ENCODE data around the gene TACC2.

TACC2 gene

DNA sequence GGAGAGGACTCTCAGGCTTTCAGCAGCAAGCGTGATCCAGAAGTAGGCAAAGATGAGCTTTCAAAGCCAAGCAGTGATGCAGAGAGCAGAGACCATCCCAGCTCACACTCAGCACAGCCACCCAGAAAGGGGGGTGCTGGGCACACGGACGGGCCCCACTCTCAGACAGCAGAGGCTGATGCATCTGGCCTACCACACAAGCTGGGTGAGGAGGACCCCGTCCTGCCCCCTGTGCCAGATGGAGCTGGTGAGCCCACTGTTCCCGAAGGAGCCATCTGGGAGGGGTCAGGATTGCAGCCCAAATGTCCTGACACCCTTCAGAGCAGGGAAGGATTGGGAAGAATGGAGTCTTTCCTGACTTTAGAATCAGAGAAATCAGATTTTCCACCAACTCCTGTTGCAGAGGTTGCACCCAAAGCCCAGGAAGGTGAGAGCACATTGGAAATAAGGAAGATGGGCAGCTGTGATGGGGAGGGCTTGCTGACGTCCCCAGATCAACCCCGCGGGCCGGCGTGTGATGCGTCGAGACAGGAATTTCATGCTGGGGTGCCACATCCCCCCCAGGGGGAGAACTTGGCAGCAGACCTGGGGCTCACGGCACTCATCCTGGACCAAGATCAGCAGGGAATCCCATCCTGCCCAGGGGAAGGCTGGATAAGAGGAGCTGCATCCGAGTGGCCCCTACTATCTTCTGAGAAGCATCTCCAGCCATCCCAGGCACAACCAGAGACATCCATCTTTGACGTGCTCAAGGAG, 95.5 kb downstream of the TACC2 start:
- no peak overlapping the region for H2AFZ ChIP-seq (ENCODE audit: low read depth, low read length)
- no peak overlapping the region for H2BK120ac ChIP-seq (ENCODE audit: low read depth, low read length)
- no peaks in the 10 kb centered on the region for H3K79me1 ChIP-seq (replicated peaks; ENCODE audit: low read length, poor library complexity, severe bottlenecking)
- H3K18ac ChIP-seq (ENCODE audit: low read depth in 1 of 2, low read length in 2 of 2), result no peak overlapping the region
- H3K4me1 ChIP-seq (ENCODE audit: control insufficient read depth, insufficient read depth, low read depth, low read length), result no peaks in the 10 kb centered on the region
- H2BK15ac ChIP-seq (ENCODE audit: low read depth, poor library complexity, severe bottlenecking), result no peak overlapping the region
- no peak overlapping the region for H3K27ac ChIP-seq (ENCODE audit: low read length, poor library complexity, severe bottlenecking)
- H3K23ac ChIP-seq (ENCODE audit: low read length in 2 of 2), result no peak overlapping the region
- H3K4me2 ChIP-seq (ENCODE audit: low read length, poor library complexity, severe bottlenecking), result no peak overlapping the region
- WGBS, result 83% methylated on average over 15 of the region's 15 CpGs
- no peak overlapping the region for H3K9ac ChIP-seq (ENCODE audit: low read length)
- H3K4ac ChIP-seq (ENCODE audit: low read depth in 1 of 2, low read length in 2 of 2), result no peak overlapping the region
- H3K27me3 ChIP-seq (ENCODE audit: control insufficient read depth in 1 of 2, insufficient read depth in 1 of 2, low read length in 2 of 2), result peaks cover 52 to 61% of the 10 kb centered on the region in 2 experiments
- H3K9me3 ChIP-seq (ENCODE audit: control insufficient read depth, low read length), result no peaks in the 10 kb centered on the region
- H3K4me3 ChIP-seq (ENCODE audit: insufficient read depth in 1 of 2, low read depth in 1 of 2, low read length in 2 of 2), result no peak overlapping the region
- H3K14ac ChIP-seq (ENCODE audit: low read length in 2 of 2), result no peak overlapping the region
- H4K8ac ChIP-seq (ENCODE audit: low read length), result no peak overlapping the region
- H4K91ac ChIP-seq (ENCODE audit: low read length), result no peak overlapping the region
- no peaks in the 10 kb centered on the region for H3K36me3 ChIP-seq (ENCODE audit: control insufficient read depth in 1 of 2, insufficient read depth in 2 of 2, low read depth in 1 of 2, low read length in 2 of 2)
- no peak overlapping the region for H2BK5ac ChIP-seq (ENCODE audit: low read depth, low read length, poor library complexity, severe bottlenecking)
- no peak for DNase-seq
- no peak overlapping the region for H2BK12ac ChIP-seq (ENCODE audit: low read length in 2 of 2)
- H2AK5ac ChIP-seq (ENCODE audit: low read length, severe bottlenecking), result no peak overlapping the region

DNA sequence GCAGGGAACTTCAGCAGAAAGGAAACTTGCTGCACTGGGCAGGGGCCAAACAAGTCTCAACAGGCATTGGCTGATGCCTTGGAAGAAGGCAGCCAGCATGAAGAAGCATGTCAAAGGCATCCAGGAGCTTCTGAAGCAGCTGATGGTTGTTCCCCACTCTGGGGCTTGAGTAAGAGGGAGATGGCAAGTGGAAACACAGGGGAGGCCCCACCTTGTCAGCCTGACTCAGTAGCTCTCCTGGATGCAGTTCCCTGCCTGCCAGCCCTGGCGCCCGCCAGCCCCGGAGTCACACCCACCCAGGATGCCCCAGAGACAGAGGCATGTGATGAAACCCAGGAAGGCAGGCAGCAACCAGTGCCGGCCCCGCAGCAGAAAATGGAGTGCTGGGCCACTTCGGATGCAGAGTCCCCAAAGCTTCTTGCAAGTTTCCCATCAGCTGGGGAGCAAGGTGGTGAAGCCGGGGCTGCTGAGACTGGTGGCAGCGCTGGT, 96.5 kb downstream of the TACC2 start:
- Histone ChIP-seq H3K4me2 (ENCODE audit: low read length, poor library complexity, severe bottlenecking) (no peak overlapping the region), H3K14ac (ENCODE audit: low read length in 2 of 2) (no peak overlapping the region), H3K4me3 (ENCODE audit: insufficient read depth in 1 of 2, low read depth in 1 of 2, low read length in 2 of 2) (no peak overlapping the region), H3K27me3 (ENCODE audit: control insufficient read depth in 1 of 2, insufficient read depth in 1 of 2, low read length in 2 of 2) (peaks cover 52 to 64% of the 10 kb centered on the region in 2 experiments), H4K91ac (ENCODE audit: low read length) (no peak overlapping the region), H3K18ac (ENCODE audit: low read depth in 1 of 2, low read length in 2 of 2) (no peak overlapping the region), H2BK15ac (ENCODE audit: low read depth, poor library complexity, severe bottlenecking) (no peak overlapping the region), H2AK5ac (ENCODE audit: low read length, severe bottlenecking) (no peak overlapping the region), H4K8ac (ENCODE audit: low read length) (no peak overlapping the region), H2AFZ (ENCODE audit: low read depth, low read length) (no peak overlapping the region), H3K23ac (ENCODE audit: low read length in 2 of 2) (no peak overlapping the region), H3K4ac (ENCODE audit: low read depth in 1 of 2, low read length in 2 of 2) (no peak overlapping the region), H3K4me1 (ENCODE audit: control insufficient read depth, insufficient read depth, low read depth, low read length) (no peaks in the 10 kb centered on the region), H2BK5ac (ENCODE audit: low read depth, low read length, poor library complexity, severe bottlenecking) (no peak overlapping the region), H3K79me1 (replicated peaks; ENCODE audit: low read length, poor library complexity, severe bottlenecking) (no peaks in the 10 kb centered on the region), H2BK120ac (ENCODE audit: low read depth, low read length) (no peak overlapping the region), H2BK12ac (ENCODE audit: low read length in 2 of 2) (no peak overlapping the region), H3K9me3 (ENCODE audit: control insufficient read depth, low read length) (no peaks in the 10 kb centered on the region), H3K9ac (ENCODE audit: low read length) (no peak overlapping the region), H3K27ac (ENCODE audit: low read length, poor library complexity, severe bottlenecking) (no peak overlapping the region), H3K36me3 (ENCODE audit: control insufficient read depth in 1 of 2, insufficient read depth in 2 of 2, low read depth in 1 of 2, low read length in 2 of 2) (no peaks in the 10 kb centered on the region)
- DNase-seq, result no peak
- 90% methylated on average over 8 of the region's 8 CpGs for WGBS

DNA sequence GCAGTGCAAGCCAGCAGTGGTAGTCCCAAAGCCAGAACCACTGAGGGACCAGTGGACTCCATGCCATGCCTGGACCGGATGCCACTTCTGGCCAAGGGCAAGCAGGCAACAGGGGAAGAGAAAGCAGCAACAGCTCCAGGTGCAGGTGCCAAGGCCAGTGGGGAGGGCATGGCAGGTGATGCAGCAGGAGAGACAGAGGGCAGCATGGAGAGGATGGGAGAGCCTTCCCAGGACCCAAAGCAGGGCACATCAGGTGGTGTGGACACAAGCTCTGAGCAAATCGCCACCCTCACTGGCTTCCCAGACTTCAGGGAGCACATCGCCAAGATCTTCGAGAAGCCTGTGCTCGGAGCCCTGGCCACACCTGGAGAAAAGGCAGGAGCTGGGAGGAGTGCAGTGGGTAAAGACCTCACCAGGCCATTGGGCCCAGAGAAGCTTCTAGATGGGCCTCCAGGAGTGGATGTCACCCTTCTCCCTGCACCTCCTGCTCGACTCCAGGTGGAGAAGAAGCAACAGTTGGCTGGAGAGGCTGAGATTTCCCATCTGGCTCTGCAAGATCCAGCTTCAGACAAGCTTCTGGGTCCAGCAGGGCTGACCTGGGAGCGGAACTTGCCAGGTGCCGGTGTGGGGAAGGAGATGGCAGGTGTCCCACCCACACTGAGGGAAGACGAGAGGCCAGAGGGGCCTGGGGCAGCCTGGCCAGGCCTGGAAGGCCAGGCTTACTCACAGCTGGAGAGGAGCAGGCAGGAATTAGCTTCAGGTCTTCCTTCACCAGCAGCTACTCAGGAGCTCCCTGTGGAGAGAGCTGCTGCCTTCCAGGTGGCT, 97.7 kb downstream of the TACC2 start:
- H3K27me3 ChIP-seq (ENCODE audit: control insufficient read depth in 1 of 2, insufficient read depth in 1 of 2, low read length in 2 of 2), result peaks cover 55 to 71% of the 10 kb centered on the region in 2 experiments
- H3K36me3 ChIP-seq (ENCODE audit: control insufficient read depth in 1 of 2, insufficient read depth in 2 of 2, low read depth in 1 of 2, low read length in 2 of 2), result no peaks in the 10 kb centered on the region
- no peak overlapping the region for H2AFZ ChIP-seq (ENCODE audit: low read depth, low read length)
- H2BK5ac ChIP-seq (ENCODE audit: low read depth, low read length, poor library complexity, severe bottlenecking), result no peak overlapping the region
- no peaks in the 10 kb centered on the region for H3K9me3 ChIP-seq (ENCODE audit: control insufficient read depth, low read length)
- DNase-seq, result no peak
- H2BK12ac ChIP-seq (ENCODE audit: low read length in 2 of 2), result no peak overlapping the region
- no peak overlapping the region for H3K27ac ChIP-seq (ENCODE audit: low read length, poor library complexity, severe bottlenecking)
- peak overlapping the region in 1 of 2 experiments; percentile 61 for H3K14ac ChIP-seq (ENCODE audit: low read length in 2 of 2)
- no peak overlapping the region for H3K4me3 ChIP-seq (ENCODE audit: insufficient read depth in 1 of 2, low read depth in 1 of 2, low read length in 2 of 2)
- no peak overlapping the region for H3K4ac ChIP-seq (ENCODE audit: low read depth in 1 of 2, low read length in 2 of 2)
- no peak overlapping the region for H2BK120ac ChIP-seq (ENCODE audit: low read depth, low read length)
- H3K79me1 ChIP-seq (replicated peaks; ENCODE audit: low read length, poor library complexity, severe bottlenecking), result no peaks in the 10 kb centered on the region
- H3K23ac ChIP-seq (ENCODE audit: low read length in 2 of 2), result no peak overlapping the region
- H3K9ac ChIP-seq (ENCODE audit: low read length), result no peak overlapping the region
- no peak overlapping the region for H2AK5ac ChIP-seq (ENCODE audit: low read length, severe bottlenecking)
- H2BK15ac ChIP-seq (ENCODE audit: low read depth, poor library complexity, severe bottlenecking), result no peak overlapping the region
- no peaks in the 10 kb centered on the region for H3K4me1 ChIP-seq (ENCODE audit: control insufficient read depth, insufficient read depth, low read depth, low read length)
- H4K91ac ChIP-seq (ENCODE audit: low read length), result no peak overlapping the region
- H3K4me2 ChIP-seq (ENCODE audit: low read length, poor library complexity, severe bottlenecking), result no peak overlapping the region
- WGBS, result 92% methylated on average over 9 of the region's 9 CpGs
- H3K18ac ChIP-seq (ENCODE audit: low read depth in 1 of 2, low read length in 2 of 2), result no peak overlapping the region
- no peak overlapping the region for H4K8ac ChIP-seq (ENCODE audit: low read length)

DNA sequence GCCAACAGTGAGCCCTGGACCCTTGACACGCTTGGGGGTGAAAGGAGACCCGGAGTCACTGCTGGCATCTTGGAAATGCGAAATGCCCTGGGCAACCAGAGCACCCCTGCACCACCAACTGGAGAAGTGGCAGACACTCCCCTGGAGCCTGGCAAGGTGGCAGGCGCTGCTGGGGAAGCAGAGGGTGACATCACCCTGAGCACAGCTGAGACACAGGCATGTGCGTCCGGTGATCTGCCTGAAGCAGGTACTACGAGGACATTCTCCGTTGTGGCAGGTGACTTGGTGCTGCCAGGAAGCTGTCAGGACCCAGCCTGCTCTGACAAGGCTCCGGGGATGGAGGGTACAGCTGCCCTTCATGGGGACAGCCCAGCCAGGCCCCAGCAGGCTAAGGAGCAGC, 98.5 kb downstream of the TACC2 start:
- H2AFZ ChIP-seq (ENCODE audit: low read depth, low read length), result no peak overlapping the region
- H2BK12ac ChIP-seq (ENCODE audit: low read length in 2 of 2), result no peak overlapping the region
- no peak overlapping the region for H3K23ac ChIP-seq (ENCODE audit: low read length in 2 of 2)
- H3K27ac ChIP-seq (ENCODE audit: low read length, poor library complexity, severe bottlenecking), result no peak overlapping the region
- no peak overlapping the region for H2BK5ac ChIP-seq (ENCODE audit: low read depth, low read length, poor library complexity, severe bottlenecking)
- no peak overlapping the region for H2AK5ac ChIP-seq (ENCODE audit: low read length, severe bottlenecking)
- H2BK120ac ChIP-seq (ENCODE audit: low read depth, low read length), result no peak overlapping the region
- WGBS, result 91% methylated on average over 9 of the region's 9 CpGs
- no peak for DNase-seq
- no peak overlapping the region for H3K9ac ChIP-seq (ENCODE audit: low read length)
- H3K4me3 ChIP-seq (ENCODE audit: insufficient read depth in 1 of 2, low read depth in 1 of 2, low read length in 2 of 2), result no peak overlapping the region
- H4K91ac ChIP-seq (ENCODE audit: low read length), result no peak overlapping the region
- H3K14ac ChIP-seq (ENCODE audit: low read length in 2 of 2), result no peak overlapping the region
- no peak overlapping the region for H2BK15ac ChIP-seq (ENCODE audit: low read depth, poor library complexity, severe bottlenecking)
- H3K18ac ChIP-seq (ENCODE audit: low read depth in 1 of 2, low read length in 2 of 2), result peak overlapping the region in 1 of 2 experiments; percentile 48
- H3K9me3 ChIP-seq (ENCODE audit: control insufficient read depth, low read length), result no peaks in the 10 kb centered on the region
- H3K4me2 ChIP-seq (ENCODE audit: low read length, poor library complexity, severe bottlenecking), result no peak overlapping the region
- no peaks in the 10 kb centered on the region for H3K36me3 ChIP-seq (ENCODE audit: control insufficient read depth in 1 of 2, insufficient read depth in 2 of 2, low read depth in 1 of 2, low read length in 2 of 2)
- H3K27me3 ChIP-seq (ENCODE audit: control insufficient read depth in 1 of 2, insufficient read depth in 1 of 2, low read length in 2 of 2), result peaks cover 58 to 72% of the 10 kb centered on the region in 2 experiments
- H3K4me1 ChIP-seq (ENCODE audit: control insufficient read depth, insufficient read depth, low read depth, low read length), result no peaks in the 10 kb centered on the region
- no peak overlapping the region for H4K8ac ChIP-seq (ENCODE audit: low read length)
- no peak overlapping the region for H3K4ac ChIP-seq (ENCODE audit: low read depth in 1 of 2, low read length in 2 of 2)
- no peaks in the 10 kb centered on the region for H3K79me1 ChIP-seq (replicated peaks; ENCODE audit: low read length, poor library complexity, severe bottlenecking)

All from mesenchymal stem cell (in vitro differentiated cells and primary cell).